PC-9 (cell line): ENCODE measurements around the gene CSN1S1. TPM values are rescaled to one million over a fixed set of nuclear protein-coding genes. Genes with fewer than 3 reads are reported as not detected.
"Not testable (repeated sequence)": the region's sequence is repeated elsewhere in the genome, so short reads cannot be mapped to it uniquely, and the experiment has no call there.

ENCODE experiments used
- BruUV-seq: library from RNA; stranded (reverse); fragments of 400-500 nt; replicated peaks from 2 replicates; lab custom pipeline; 2021; lab: Mats Ljungman, UMichigan
- CTCF ChIA-PET: fragments of 300-600 bp; sonication (Branson Sonifier 250); formaldehyde crosslinking; loops from one replicate; lab custom pipeline; 2022; ENCODE audit warnings: antibody characterized with exemption; lab: Charles Lee
- POLR2A ChIA-PET: fragments of 300-600 bp; sonication (Branson Sonifier 250); formaldehyde crosslinking; loops from one replicate; lab custom pipeline; 2022; ENCODE audit warnings: antibody characterized with exemption; ENCODE audit not compliant: unreplicated experiment; lab: Charles Lee
- DNase-seq, 2 experiments: peaks; one replicate each; pipeline versions ENCODE4 v3.0.0 to v3.0.0-alpha.2; 2015 to 2022; ENCODE audit warnings: mixed read lengths in 1 of 2
- H2AFZ ChIP-seq: fragments of 200-600 bp; sonication (generic); 2 replicates; pipeline ENCODE4 v1.8.1; 2017; ENCODE audit warnings: antibody characterized with exemption
- H3F3A ChIP-seq: fragments of 200-600 bp; sonication (generic); 2 replicates; pipeline ENCODE4 v1.8.1; 2017; ENCODE audit warnings: antibody characterized with exemption, mild to moderate bottlenecking, low read depth; ENCODE audit not compliant: insufficient read depth
- H3K27ac ChIP-seq: fragments of 200-600 bp; sonication (generic); 2 replicates; pipeline ENCODE4 v1.6.1; 2016; ENCODE audit warnings: mixed run types
- H3K27me3 ChIP-seq: fragments of 200-600 bp; sonication (generic); 2 replicates; pipeline ENCODE4 v1.6.1; 2016; ENCODE audit warnings: low read depth, mixed run types; ENCODE audit not compliant: insufficient read depth
- H3K36me3 ChIP-seq: fragments of 200-600 bp; sonication (generic); 2 replicates; pipeline ENCODE4 v1.6.1; 2016; ENCODE audit warnings: low read depth, mixed run types
- H3K4me1 ChIP-seq: fragments of 200-600 bp; sonication (generic); replicated peaks from 2 replicates; pipeline ENCODE4 v1.6.1; 2016; ENCODE audit warnings: mixed run types; ENCODE audit not compliant: insufficient read depth
- H3K4me2 ChIP-seq: fragments of 200-600 bp; sonication (generic); 2 replicates; pipeline ENCODE4 v1.6.1; 2017; ENCODE audit warnings: mixed run types
- H3K4me3 ChIP-seq: fragments of 200-600 bp; sonication (generic); 2 replicates; pipeline ENCODE4 v1.6.1; 2016; ENCODE audit warnings: mixed run types
- H3K79me2 ChIP-seq: fragments of 200-600 bp; sonication (generic); 2 replicates; pipeline ENCODE4 v1.6.1; 2017; ENCODE audit warnings: low read depth, mixed run types
- H3K9me2 ChIP-seq: fragments of 200-600 bp; sonication (generic); 2 replicates; pipeline ENCODE4 v1.8.1; 2017; ENCODE audit warnings: mild to moderate bottlenecking; ENCODE audit not compliant: insufficient read depth
- H3K9me3 ChIP-seq: fragments of 200-600 bp; sonication (generic); 2 replicates; pipeline ENCODE4 v1.8.1; 2016; ENCODE audit warnings: low read depth; ENCODE audit not compliant: insufficient read depth
- H4K20me1 ChIP-seq: fragments of 200-600 bp; sonication (generic); 2 replicates; pipeline ENCODE4 v1.8.1; 2017; ENCODE audit not compliant: insufficient read depth
- CTCF ChIP-seq: fragments of 200-600 bp; sonication (generic); conservative IDR thresholded peaks from 2 replicates; pipeline ENCODE4 v1.6.1; 2017; ENCODE audit warnings: mixed run types, antibody characterized with exemption, mild to moderate bottlenecking, moderate library complexity
- EZH2 ChIP-seq: fragments of 200-600 bp; sonication (generic); IDR thresholded peaks from 2 replicates; pipeline ENCODE4 v1.8.0; 2017; ENCODE audit warnings: antibody characterized with exemption, low read depth
- intact Hi-C: fragments of 100-400 bp; cut with micrococcal nuclease; formaldehyde crosslinking; loops from one replicate; pipeline ENCODE4 v1.10.0; 2022; ENCODE audit not compliant: unreplicated experiment
- total RNA-seq: library from RNA; stranded (reverse); gene quantifications from 2 replicates; pipeline ENCODE4 v1.2.3, GENCODE V29; 2021

The CSN1S1 gene
- total RNA-seq, 1 experiment from 2014 or later: not detected

DNA sequence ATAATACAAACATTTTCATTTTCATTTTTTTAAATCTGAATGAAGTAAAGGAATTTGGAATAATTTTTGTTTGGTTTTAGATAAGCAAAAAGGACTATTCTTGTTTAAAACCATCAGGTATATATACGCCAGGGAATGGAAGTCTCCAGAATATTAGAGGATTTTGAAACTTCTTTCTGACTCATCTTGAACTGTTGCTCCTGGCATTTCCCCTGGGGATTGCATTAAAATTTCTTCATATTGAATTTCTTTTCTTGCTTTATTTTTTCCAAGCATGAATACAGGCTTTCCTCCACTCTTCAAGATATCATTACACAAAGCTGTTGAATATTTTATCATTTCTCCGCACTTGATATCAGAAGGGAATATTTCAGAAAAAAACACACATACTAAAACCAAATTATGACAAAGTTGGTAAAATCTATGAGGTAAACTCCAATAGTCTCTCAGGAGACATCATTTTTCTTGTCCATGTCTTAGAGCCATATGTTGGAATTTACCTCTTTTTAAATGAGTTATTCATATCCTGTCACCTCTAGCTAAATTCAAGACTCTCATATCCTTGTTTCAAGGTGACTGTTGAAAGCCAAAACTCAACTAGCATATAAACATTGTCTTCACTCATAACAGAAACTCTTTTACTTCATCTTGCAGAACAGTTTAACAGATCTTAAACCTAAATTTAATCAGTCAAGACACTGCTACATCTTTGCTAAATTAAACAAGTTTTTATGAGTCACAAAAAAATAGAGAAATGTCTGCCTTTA lies 20.7 kb upstream of the CSN1S1 start:
- H3K4me2 ChIP-seq: no peak overlapping the region
- BruUV-seq: no TSS peak
- no peak for DNase-seq
- no peaks in the 10 kb centered on the region for H3K79me2 ChIP-seq
- no peaks in the 10 kb centered on the region for H3K4me1 ChIP-seq
- H4K20me1 ChIP-seq: no peaks in the 10 kb centered on the region
- H3K36me3 ChIP-seq: no peaks in the 10 kb centered on the region
- no peak overlapping the region for H3K4me3 ChIP-seq
- intact Hi-C loops: no loop called here
- H3K27me3 ChIP-seq: no peaks in the 10 kb centered on the region
- no peak for TF ChIP-seq CTCF
- no peak for TF ChIP-seq EZH2
- H2AFZ ChIP-seq: no peak overlapping the region
- H3F3A ChIP-seq: no peaks in the 10 kb centered on the region
- no peaks in the 10 kb centered on the region for H3K9me2 ChIP-seq
- POLR2A ChIA-PET: no interaction called here
- CTCF ChIA-PET: no interaction called here
- no peak overlapping the region for H3K27ac ChIP-seq
- no peaks in the 10 kb centered on the region for H3K9me3 ChIP-seq

- H3K36me3 ChIP-seq: no peaks in the 10 kb centered on the region
- no peak for DNase-seq
- no peak overlapping the region for H2AFZ ChIP-seq
- no peaks in the 10 kb centered on the region for H4K20me1 ChIP-seq
- no peak overlapping the region for H3K4me2 ChIP-seq
- no peaks in the 10 kb centered on the region for H3K9me2 ChIP-seq
- no peak overlapping the region for H3K4me3 ChIP-seq
- H3K79me2 ChIP-seq: no peaks in the 10 kb centered on the region
- H3F3A ChIP-seq: no peaks in the 10 kb centered on the region
- H3K27me3 ChIP-seq: no peaks in the 10 kb centered on the region
- no peak overlapping the region for H3K27ac ChIP-seq
- ChIA-PET POLR2A (no interaction called here), CTCF (no interaction called here)
- no peaks in the 10 kb centered on the region for H3K4me1 ChIP-seq
- H3K9me3 ChIP-seq: no peaks in the 10 kb centered on the region
- no TSS peak for BruUV-seq
- no peak for TF ChIP-seq CTCF
- no peak for TF ChIP-seq EZH2
- intact Hi-C loops: no loop called here
These were observed 10.0 kb upstream of the CSN1S1 start for GRCh38 chr4:69920874-69921273.

DNA sequence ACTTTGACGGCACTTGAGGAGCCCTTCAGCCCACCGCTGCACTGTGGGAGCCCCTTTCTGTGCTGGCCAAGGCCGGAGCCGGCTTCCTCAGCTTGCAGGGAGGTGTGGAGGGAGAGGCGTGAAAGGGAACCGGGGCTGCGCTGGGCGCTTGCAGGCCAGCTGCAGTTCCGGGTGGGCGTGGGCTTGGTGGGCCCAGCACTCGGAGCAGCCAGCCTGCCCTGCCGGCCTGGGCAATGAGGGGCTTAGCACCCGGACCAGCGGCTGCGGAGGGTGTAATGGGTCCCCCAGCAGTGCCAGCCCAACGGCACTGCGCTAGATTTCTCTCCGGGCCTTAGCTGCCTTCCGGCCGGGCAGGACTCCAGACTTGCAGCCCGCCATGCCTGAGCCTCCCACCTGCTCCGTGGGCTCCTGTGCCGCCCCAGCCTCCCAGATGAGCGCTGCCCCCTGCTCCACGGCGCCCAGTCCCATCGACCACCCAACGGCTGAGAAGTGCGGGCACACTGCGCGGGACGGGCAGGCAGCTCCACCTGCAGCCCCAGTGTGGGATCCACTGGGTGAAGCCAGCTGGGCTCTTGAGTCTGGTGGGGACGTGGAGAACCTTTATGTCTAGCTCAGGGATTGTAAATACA lies 7.0 kb upstream of the CSN1S1 start:
- BruUV-seq, H3K9me3 ChIP-seq, H4K20me1 ChIP-seq, DNase-seq, CTCF ChIA-PET, H3K27ac ChIP-seq, H3F3A ChIP-seq, H3K4me3 ChIP-seq, POLR2A ChIA-PET, H3K4me2 ChIP-seq, H3K4me1 ChIP-seq, H3K27me3 ChIP-seq, H3K36me3 ChIP-seq, H3K79me2 ChIP-seq, intact Hi-C loops, H3K9me2 ChIP-seq, H2AFZ ChIP-seq: not testable (repeated sequence)
